ENCODE results near the gene SEPTIN12. TPM values are rescaled to one million over a fixed set of nuclear protein-coding genes. Genes with fewer than 3 reads are reported as not detected.

Gene SEPTIN12
- total and polyA plus RNA-seq, 2 donors = not detected

- DNase-seq (ENCODE audit: extremely low spot score) = no peak
- 94% methylated on average over 19 of the region's 19 CpGs for WGBS
- no peak overlapping the region for H3K4me3 ChIP-seq (ENCODE audit: low read depth, low read length)
- H3K4me1 ChIP-seq (ENCODE audit: insufficient read depth) = peaks cover 3% of the 10 kb centered on the region
- H3K36me3 ChIP-seq (ENCODE audit: insufficient read depth) = no peaks in the 10 kb centered on the region
- no peak overlapping the region for H3K27ac ChIP-seq (ENCODE audit: low read depth)
These were observed 11.2 kb upstream of the SEPTIN12 start for GRCh38 chr16:4799171-4799855.

- WGBS = 94% methylated on average over 16 of the region's 16 CpGs
- no peak overlapping the region for H3K27ac ChIP-seq (ENCODE audit: low read depth)
- H3K4me3 ChIP-seq (ENCODE audit: low read depth, low read length) = no peak overlapping the region
- no peak for DNase-seq (ENCODE audit: extremely low spot score)
- H3K4me1 ChIP-seq (ENCODE audit: insufficient read depth) = peaks cover 3% of the 10 kb centered on the region
- no peaks in the 10 kb centered on the region for H3K36me3 ChIP-seq (ENCODE audit: insufficient read depth)
These were observed 10.3 kb upstream of the SEPTIN12 start for GRCh38 chr16:4798456-4798855.

- WGBS = 92% methylated on average over 22 of the region's 22 CpGs
- Histone ChIP-seq H3K4me3 (ENCODE audit: low read depth, low read length) (no peak overlapping the region), H3K36me3 (ENCODE audit: insufficient read depth) (no peaks in the 10 kb centered on the region), H3K27ac (ENCODE audit: low read depth) (no peak overlapping the region), H3K4me1 (ENCODE audit: insufficient read depth) (peaks cover 3% of the 10 kb centered on the region)
- DNase-seq (ENCODE audit: extremely low spot score) = no peak
These were observed 9.7 kb upstream of the SEPTIN12 start for GRCh38 chr16:4797805-4798252.

GRCh38 chr16:4796982-4797804 is 9.0 kb upstream of the SEPTIN12 start:
- Histone ChIP-seq H3K27ac (ENCODE audit: low read depth) (no peak overlapping the region), H3K4me1 (ENCODE audit: insufficient read depth) (peaks cover 3% of the 10 kb centered on the region), H3K4me3 (ENCODE audit: low read depth, low read length) (no peak overlapping the region), H3K36me3 (ENCODE audit: insufficient read depth) (no peaks in the 10 kb centered on the region)
- no peak for DNase-seq (ENCODE audit: extremely low spot score)
- WGBS = 90% methylated on average over 21 of the region's 21 CpGs

- H3K36me3 ChIP-seq (ENCODE audit: insufficient read depth) = no peaks in the 10 kb centered on the region
These were observed 7.9 kb upstream of the SEPTIN12 start for GRCh38 chr16:4795828-4796572.

DNA sequence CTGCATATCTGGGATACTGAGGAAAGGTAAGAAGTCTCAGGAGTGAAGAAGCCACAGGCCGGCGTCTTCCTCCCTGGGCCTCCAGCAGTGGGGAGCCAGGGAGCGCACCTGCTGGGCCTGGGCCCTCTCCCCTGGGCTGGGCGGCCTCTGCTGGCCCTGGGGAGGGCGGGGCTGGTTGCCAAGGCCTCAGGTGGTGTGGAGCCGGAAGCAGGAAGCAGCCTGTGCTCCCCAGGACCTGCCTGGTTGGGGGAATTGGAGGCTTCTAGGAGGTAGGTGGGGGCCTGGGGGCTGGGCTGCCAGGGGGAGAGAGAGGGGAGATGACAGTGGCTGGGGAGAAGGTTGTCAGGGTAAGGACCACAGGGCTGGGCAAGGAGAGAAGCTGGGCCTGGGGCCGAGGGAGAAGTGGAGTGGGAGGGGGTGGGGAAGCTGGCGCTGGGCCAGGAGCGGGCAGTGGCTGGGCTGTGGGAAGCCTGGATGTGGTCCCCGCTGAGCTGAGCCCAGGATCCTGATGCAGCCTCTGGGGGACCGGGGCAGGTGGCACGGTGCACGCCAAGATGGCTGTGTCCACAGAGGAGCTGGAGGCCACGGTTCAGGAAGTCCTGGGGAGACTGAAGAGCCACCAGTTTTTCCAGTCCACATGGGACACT is 7.2 kb upstream of the SEPTIN12 start, which contains the start of gene SMIM22:
Gene SMIM22 (plus strand): TSS at position 189 of the 647 bp plus-strand sequence. CDS start 366 bp downstream, at position 555.
- no peak for DNase-seq (ENCODE audit: extremely low spot score)
- WGBS = 69% methylated on average over 14 of the region's 14 CpGs
- Histone ChIP-seq H3K27ac (ENCODE audit: low read depth) (no peak within 1 kb of the TSS), H3K36me3 (ENCODE audit: insufficient read depth) (no peaks in the 10 kb centered on the region), H3K4me3 (ENCODE audit: low read depth, low read length) (no peak within 1 kb of the TSS), H3K4me1 (ENCODE audit: insufficient read depth) (no peaks in the 10 kb centered on the region)

More at GRCh38 chr16:4795828-4796572, 7.9 kb upstream of the SEPTIN12 start:
- H3K4me1 ChIP-seq (ENCODE audit: insufficient read depth) = no peaks in the 10 kb centered on the region
- no peak overlapping the region for H3K4me3 ChIP-seq (ENCODE audit: low read depth, low read length)
- no peak overlapping the region for H3K27ac ChIP-seq (ENCODE audit: low read depth)
- WGBS = 92% methylated on average over 30 of the region's 30 CpGs
- no peak for DNase-seq (ENCODE audit: extremely low spot score)

DNA sequence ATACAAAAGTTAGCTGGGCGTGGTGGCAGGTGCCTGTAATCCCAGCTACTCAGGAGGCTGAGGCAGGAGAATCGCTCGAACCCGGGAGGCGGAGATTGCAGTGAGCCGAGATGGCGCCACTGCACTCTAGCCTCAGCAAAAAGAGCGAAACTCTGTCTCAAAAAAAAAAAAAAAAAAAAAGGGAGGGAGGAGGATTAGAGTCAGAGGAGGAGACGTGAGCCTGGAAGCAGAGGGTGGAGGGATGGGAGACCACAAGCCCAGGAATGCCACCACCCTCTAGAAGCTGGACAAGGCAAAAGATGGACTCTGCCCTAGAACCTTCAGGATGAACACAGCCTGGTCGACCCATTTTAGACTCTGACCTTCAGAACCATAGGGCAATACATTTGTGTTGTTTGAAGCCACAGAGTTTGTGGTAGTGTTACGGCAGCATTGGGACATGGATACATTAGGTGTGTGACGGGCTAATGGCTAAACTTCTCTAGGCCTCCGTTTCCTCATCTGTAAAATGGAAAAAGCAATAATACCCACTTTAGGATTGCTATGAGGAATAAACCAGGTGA is 4.9 kb upstream of the SEPTIN12 start:
- Histone ChIP-seq H3K4me3 (ENCODE audit: low read depth, low read length) (no peak overlapping the region), H3K27ac (ENCODE audit: low read depth) (no peak overlapping the region), H3K36me3 (ENCODE audit: insufficient read depth) (no peaks in the 10 kb centered on the region), H3K4me1 (ENCODE audit: insufficient read depth) (no peaks in the 10 kb centered on the region)
- no peak for DNase-seq (ENCODE audit: extremely low spot score)
- 72% methylated on average over 13 of the region's 13 CpGs for WGBS

DNA sequence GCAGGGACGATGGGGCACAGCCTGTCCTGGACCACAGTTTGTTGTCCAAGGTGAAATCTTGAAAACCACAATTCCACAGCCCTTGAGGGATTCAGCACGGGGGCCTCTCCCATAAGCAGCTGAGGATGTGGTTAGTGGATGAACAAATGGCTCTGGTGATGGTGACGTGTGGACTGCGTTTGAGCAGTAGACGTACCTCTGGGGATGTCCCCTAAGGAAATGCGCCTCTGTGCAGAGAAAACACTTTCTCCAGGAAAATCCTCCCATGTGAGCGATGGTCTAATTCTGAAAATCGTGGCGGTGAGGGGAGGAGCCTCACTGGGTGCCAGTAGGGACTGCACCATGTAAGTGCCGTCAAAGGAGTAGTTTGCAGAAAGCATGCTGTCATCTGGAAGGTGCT is 2.7 kb upstream of the SEPTIN12 start:
- 72% methylated on average over 10 of the region's 10 CpGs for WGBS

GRCh38 chr16:4790261-4790660 is 2.1 kb upstream of the SEPTIN12 start:
- WGBS = 82% methylated on average over 10 of the region's 10 CpGs
- H3K27ac ChIP-seq (ENCODE audit: low read depth) = no peak overlapping the region

More for the DNA sequence above, 2.7 kb upstream of the SEPTIN12 start:
- no peak for DNase-seq (ENCODE audit: extremely low spot score)
- H3K27ac ChIP-seq (ENCODE audit: low read depth) = no peak overlapping the region
- no peaks in the 10 kb centered on the region for H3K4me1 ChIP-seq (ENCODE audit: insufficient read depth)
- H3K4me3 ChIP-seq (ENCODE audit: low read depth, low read length) = no peak overlapping the region
- no peaks in the 10 kb centered on the region for H3K36me3 ChIP-seq (ENCODE audit: insufficient read depth)

DNA sequence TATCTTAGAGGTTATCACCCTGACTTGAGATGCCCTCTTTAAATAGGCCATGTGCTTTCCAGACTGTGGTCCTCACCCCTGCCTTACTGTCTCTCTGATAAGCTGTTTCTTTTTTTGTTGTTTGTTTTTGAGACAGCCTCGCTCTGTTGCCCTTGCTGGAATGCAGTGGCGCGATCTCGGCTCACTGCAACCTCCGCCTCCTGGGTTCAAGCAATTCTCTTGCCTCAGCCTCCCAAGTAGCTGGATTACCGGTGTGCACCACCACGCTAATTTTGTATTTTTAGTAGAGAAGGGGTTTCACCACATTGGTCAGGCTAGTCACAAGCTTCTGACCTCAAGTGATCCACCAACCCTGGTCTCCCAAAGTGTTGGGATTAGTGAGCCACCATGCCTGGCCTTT is 765 bp upstream of the SEPTIN12 start:
- no peaks in the 10 kb centered on the region for H3K36me3 ChIP-seq (ENCODE audit: insufficient read depth)
- DNase-seq (ENCODE audit: extremely low spot score) = no peak
- H3K4me3 ChIP-seq (ENCODE audit: low read depth, low read length) = no peak overlapping the region
- no peaks in the 10 kb centered on the region for H3K4me1 ChIP-seq (ENCODE audit: insufficient read depth)
- no peak overlapping the region for H3K27ac ChIP-seq (ENCODE audit: low read depth)
- WGBS = 80% methylated on average over 7 of the region's 7 CpGs

More at GRCh38 chr16:4790261-4790660, 2.1 kb upstream of the SEPTIN12 start:
- H3K4me3 ChIP-seq (ENCODE audit: low read depth, low read length) = no peak overlapping the region
- H3K36me3 ChIP-seq (ENCODE audit: insufficient read depth) = no peaks in the 10 kb centered on the region
- H3K4me1 ChIP-seq (ENCODE audit: insufficient read depth) = no peaks in the 10 kb centered on the region
- DNase-seq (ENCODE audit: extremely low spot score) = no peak

DNA sequence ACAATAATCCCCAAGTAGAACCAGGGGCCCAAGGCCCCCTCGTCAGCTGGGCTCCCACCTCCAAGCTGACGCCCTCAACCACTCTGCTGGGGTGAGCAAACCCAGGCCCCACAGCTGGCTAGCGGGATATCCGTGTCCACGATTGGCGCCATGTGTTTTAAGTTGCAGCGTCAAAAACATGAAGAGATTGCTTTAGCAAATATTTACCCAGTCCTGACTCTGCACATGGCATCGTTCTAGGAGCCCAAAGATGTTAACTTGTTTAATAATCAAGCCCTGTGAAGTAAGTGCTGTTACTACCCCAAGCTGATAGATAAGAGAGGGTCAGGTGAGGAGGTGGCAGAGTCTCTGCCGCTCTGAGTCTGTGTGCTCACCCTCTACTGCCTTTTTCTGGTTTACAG is 344 bp upstream of the SEPTIN12 start:
- Histone ChIP-seq H3K4me1 (ENCODE audit: insufficient read depth) (no peaks in the 10 kb centered on the region), H3K4me3 (ENCODE audit: low read depth, low read length) (no peak overlapping the region), H3K27ac (ENCODE audit: low read depth) (no peak overlapping the region), H3K36me3 (ENCODE audit: insufficient read depth) (no peaks in the 10 kb centered on the region)
- no peak for DNase-seq (ENCODE audit: extremely low spot score)
- 43% methylated on average over 9 of the region's 9 CpGs for WGBS

DNA sequence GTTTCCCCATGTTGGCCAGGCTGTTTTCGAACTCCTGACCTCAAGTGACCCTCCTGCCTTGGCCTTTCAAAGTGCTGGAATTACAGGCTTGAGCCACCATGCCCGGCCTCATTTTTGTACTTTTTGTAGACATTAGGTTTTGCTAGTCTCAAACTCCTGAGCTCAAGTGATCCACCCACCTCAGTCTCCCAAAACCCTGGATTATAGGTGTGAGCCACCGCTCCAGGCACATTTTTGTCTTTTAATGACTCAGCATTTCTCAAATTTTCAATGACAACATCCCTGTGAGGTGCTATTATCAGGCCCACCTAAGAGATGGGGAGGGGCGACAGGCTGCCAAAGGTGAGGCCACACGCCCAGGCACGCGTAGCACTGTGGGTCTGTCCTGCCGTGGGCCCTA is 1.1 kb downstream of the SEPTIN12 start:
- 96% methylated on average over 8 of the region's 8 CpGs for WGBS
- no peak overlapping the region for H3K4me3 ChIP-seq (ENCODE audit: low read depth, low read length)
- no peak overlapping the region for H3K27ac ChIP-seq (ENCODE audit: low read depth)
- DNase-seq (ENCODE audit: extremely low spot score) = no peak
- no peaks in the 10 kb centered on the region for H3K36me3 ChIP-seq (ENCODE audit: insufficient read depth)
- H3K4me1 ChIP-seq (ENCODE audit: insufficient read depth) = no peaks in the 10 kb centered on the region
